SU-DHL-6 (cell line): ENCODE measurements around the gene ELMO1.

Experiments used
- H2AFZ ChIP-seq: fragments of 200-600 bp; sonication (generic); 2 replicates; pipeline ENCODE4 v1.6.1; 2014; ENCODE audit warnings: low read depth, mild to moderate bottlenecking, moderate library complexity, mixed read lengths, antibody characterized with exemption, low read length; ENCODE audit not compliant: severe bottlenecking
- H3F3A ChIP-seq: fragments of 200-600 bp; shearing (Covaris generic); 2 replicates; pipeline ENCODE4 v1.6.0; 2016; ENCODE audit warnings: antibody characterized with exemption, mild to moderate bottlenecking; ENCODE audit not compliant: insufficient read depth
- H3K27ac ChIP-seq: fragments of 200-600 bp; sonication (generic); 2 replicates; pipeline ENCODE4 v1.5.1; 2016; ENCODE audit warnings: low read depth, mild to moderate bottlenecking, low read length, moderate library complexity, mixed read lengths
- H3K27me3 ChIP-seq: fragments of 200-600 bp; sonication (generic), shearing (Covaris generic); 2 replicates; pipeline ENCODE4 v1.6.0; 2014; ENCODE audit warnings: mild to moderate bottlenecking, low read length
- H3K36me3 ChIP-seq: fragments of 200-600 bp; sonication (generic); 2 replicates; pipeline ENCODE4 v1.6.1; 2014; ENCODE audit warnings: mild to moderate bottlenecking, low read length, mixed read lengths
- H3K4me2 ChIP-seq: fragments of 300-600, 200-600 bp; shearing (Covaris generic), sonication (generic); 2 replicates; pipeline ENCODE4 v1.6.0; 2014; ENCODE audit warnings: low read length, low read depth, mild to moderate bottlenecking; ENCODE audit not compliant: poor library complexity, severe bottlenecking
- H3K4me3 ChIP-seq: fragments of 200-600 bp; sonication (generic); 2 replicates; pipeline ENCODE4 v1.5.1; 2014; ENCODE audit warnings: antibody characterized with exemption, low read length, mild to moderate bottlenecking, mixed read lengths; ENCODE audit not compliant: insufficient read depth, poor library complexity, severe bottlenecking
- H3K79me2 ChIP-seq: fragments of 200-600 bp; sonication (generic); 2 replicates; pipeline ENCODE4 v1.6.1; 2014; ENCODE audit warnings: mild to moderate bottlenecking, low read length, moderate library complexity; ENCODE audit not compliant: insufficient read depth
- H3K9ac ChIP-seq: fragments of 200-600 bp; sonication (generic); 2 replicates; pipeline ENCODE4 v1.7.0; 2014; ENCODE audit warnings: mild to moderate bottlenecking, low read length
- H3K9me2 ChIP-seq: fragments of 200-600 bp; sonication (generic); replicated peaks from 2 replicates; pipeline ENCODE4 v1.6.1; 2014; ENCODE audit warnings: low read length; ENCODE audit not compliant: insufficient read depth
- H3K9me3 ChIP-seq: fragments of 200-600 bp; sonication (generic); 2 replicates; pipeline ENCODE4 v1.6.1; 2014; ENCODE audit warnings: low read length, mixed read lengths; ENCODE audit not compliant: insufficient read depth
- H4K20me1 ChIP-seq: fragments of 200-600 bp; sonication (generic); 2 replicates; pipeline ENCODE4 v1.6.1; 2014; ENCODE audit warnings: low read depth, mild to moderate bottlenecking, antibody characterized with exemption, low read length, moderate library complexity, mixed read lengths
- EZH2phosphoT487 ChIP-seq: fragments of 200-600 bp; sonication (generic), shearing (Covaris generic); conservative IDR thresholded peaks from 2 replicates; pipeline ENCODE4 v1.6.1; 2018; ENCODE audit warnings: mild to moderate bottlenecking, antibody characterized with exemption, low read length, moderate library complexity, mixed read lengths
- TF ChIP-seq, protein P1 (sequence below): fragments of 200-600 bp; sonication (generic); IDR thresholded peaks from one replicate; pipeline ENCODE4 v1.5.1; 2017; ENCODE audit warnings: antibody characterized with exemption, mild to moderate bottlenecking, low read length, moderate library complexity; ENCODE audit not compliant: insufficient read depth, poor library complexity, severe bottlenecking

Gene ELMO1

GRCh38 chr7:36904802-36905201 is 543.9 kb downstream of the ELMO1 start:
- Histone ChIP-seq H3K4me3 (no peak overlapping the region), H4K20me1 (no peaks in the 10 kb centered on the region), H3K36me3 (no peaks in the 10 kb centered on the region), H3K9me3 (no peaks in the 10 kb centered on the region), H3K27me3 (no peaks in the 10 kb centered on the region), H2AFZ (no peak overlapping the region), H3K27ac (no peak overlapping the region), H3K4me2 (no peak overlapping the region), H3F3A (no peaks in the 10 kb centered on the region), H3K79me2 (no peaks in the 10 kb centered on the region), H3K9me2 (no peaks in the 10 kb centered on the region), H3K9ac (no peak overlapping the region)
- no peak for TF ChIP-seq EZH2phosphoT487
- TF ChIP-seq, protein P1, sequence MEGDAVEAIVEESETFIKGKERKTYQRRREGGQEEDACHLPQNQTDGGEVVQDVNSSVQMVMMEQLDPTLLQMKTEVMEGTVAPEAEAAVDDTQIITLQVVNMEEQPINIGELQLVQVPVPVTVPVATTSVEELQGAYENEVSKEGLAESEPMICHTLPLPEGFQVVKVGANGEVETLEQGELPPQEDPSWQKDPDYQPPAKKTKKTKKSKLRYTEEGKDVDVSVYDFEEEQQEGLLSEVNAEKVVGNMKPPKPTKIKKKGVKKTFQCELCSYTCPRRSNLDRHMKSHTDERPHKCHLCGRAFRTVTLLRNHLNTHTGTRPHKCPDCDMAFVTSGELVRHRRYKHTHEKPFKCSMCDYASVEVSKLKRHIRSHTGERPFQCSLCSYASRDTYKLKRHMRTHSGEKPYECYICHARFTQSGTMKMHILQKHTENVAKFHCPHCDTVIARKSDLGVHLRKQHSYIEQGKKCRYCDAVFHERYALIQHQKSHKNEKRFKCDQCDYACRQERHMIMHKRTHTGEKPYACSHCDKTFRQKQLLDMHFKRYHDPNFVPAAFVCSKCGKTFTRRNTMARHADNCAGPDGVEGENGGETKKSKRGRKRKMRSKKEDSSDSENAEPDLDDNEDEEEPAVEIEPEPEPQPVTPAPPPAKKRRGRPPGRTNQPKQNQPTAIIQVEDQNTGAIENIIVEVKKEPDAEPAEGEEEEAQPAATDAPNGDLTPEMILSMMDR = no peak

- H3K9me3 ChIP-seq = no peaks in the 10 kb centered on the region
- no peaks in the 10 kb centered on the region for H3K36me3 ChIP-seq
- TF ChIP-seq EZH2phosphoT487 = no peak
- TF ChIP-seq, protein P1 = no peak
- no peaks in the 10 kb centered on the region for H3F3A ChIP-seq
- no peak overlapping the region for H3K4me3 ChIP-seq
- no peak overlapping the region for H2AFZ ChIP-seq
- no peaks in the 10 kb centered on the region for H3K9me2 ChIP-seq
- H3K9ac ChIP-seq = no peak overlapping the region
- H3K4me2 ChIP-seq = no peak overlapping the region
- no peak overlapping the region for H3K27ac ChIP-seq
- no peaks in the 10 kb centered on the region for H3K27me3 ChIP-seq
- H3K79me2 ChIP-seq = no peaks in the 10 kb centered on the region
- no peaks in the 10 kb centered on the region for H4K20me1 ChIP-seq
Observed at GRCh38 chr7:36904101-36904500, 544.6 kb downstream of the ELMO1 start.

GRCh38 chr7:36900988-36901710 is 547.5 kb downstream of the ELMO1 start:
- no peaks in the 10 kb centered on the region for H3K9me2 ChIP-seq
- no peak for TF ChIP-seq EZH2phosphoT487
- TF ChIP-seq, protein P1 = no peak
- no peaks in the 10 kb centered on the region for H3K36me3 ChIP-seq

More at GRCh38 chr7:36900988-36901710, 547.5 kb downstream of the ELMO1 start:
- H3K4me2 ChIP-seq = no peak overlapping the region
- no peaks in the 10 kb centered on the region for H3K27me3 ChIP-seq
- H3K9me3 ChIP-seq = no peaks in the 10 kb centered on the region
- no peak overlapping the region for H2AFZ ChIP-seq
- H3F3A ChIP-seq = no peaks in the 10 kb centered on the region
- H3K27ac ChIP-seq = no peak overlapping the region
- no peaks in the 10 kb centered on the region for H3K79me2 ChIP-seq
- no peaks in the 10 kb centered on the region for H4K20me1 ChIP-seq
- no peak overlapping the region for H3K9ac ChIP-seq
- H3K4me3 ChIP-seq = no peak overlapping the region
